Measurements from ENCODE around the gene DUS1L. TPM values are rescaled to one million over a fixed set of nuclear protein-coding genes. Genes with fewer than 3 reads are reported as not detected.

DUS1L gene
- polyA plus RNA-seq, 1 donor (not counting 4 experiments of a cell fraction or from before 2014, with no cell fraction given): 49.1 TPM

DNA sequence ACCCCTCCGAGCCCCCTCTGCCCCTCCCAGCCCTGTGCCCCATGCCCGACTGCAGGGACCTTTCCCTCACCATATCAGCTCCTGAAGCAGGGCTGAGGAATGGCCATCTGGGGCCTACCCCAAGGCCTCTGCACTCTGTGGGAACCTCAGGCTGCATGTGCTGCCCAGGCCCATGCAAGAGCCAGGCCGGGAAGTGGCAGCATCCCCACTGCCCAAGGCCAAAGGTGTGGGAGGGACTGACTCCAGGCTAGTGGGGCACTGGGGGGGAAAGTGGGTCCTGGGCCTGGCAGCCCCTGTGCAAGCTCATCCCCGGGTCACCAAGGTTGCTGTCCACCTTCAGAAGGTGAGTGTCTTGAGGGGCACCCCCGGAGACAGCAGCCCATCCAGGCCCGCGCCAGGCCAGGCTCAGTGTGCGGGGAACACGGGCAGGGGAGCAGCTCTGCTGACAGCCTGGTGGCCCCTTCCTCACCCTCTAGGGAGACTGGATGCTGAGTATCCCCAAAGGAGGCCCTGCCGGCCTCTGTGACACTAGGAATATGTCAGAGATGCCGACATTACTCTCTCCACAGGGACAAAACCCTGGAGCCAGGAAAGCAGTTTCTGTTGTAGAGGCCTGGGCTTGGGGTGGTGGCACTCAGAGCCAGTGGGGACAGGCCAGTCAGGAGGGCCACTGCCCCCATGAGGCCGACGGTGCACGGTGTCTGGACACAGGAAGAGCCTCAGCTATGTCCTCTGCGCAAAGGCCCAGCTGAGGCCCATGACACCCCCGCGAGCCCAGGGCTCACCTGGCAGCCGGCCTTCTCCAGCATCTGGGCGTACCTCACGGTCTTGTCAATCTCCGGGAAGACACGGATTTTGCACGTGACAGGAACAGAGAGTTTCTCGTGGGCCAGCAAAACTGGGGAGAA is 3.3 kb downstream of the DUS1L start:
- no peak for FAIRE-seq
- DNase-seq (ENCODE audit: low read depth, low spot score): no peak
- H4K20me1 ChIP-seq (ENCODE audit: control insufficient read depth, extremely low read depth, insufficient read depth, low read length): peaks cover 9% of the 10 kb centered on the region
- H3K27me3 ChIP-seq (ENCODE audit: control insufficient read depth, extremely low read depth, insufficient read depth, low read length): no peaks in the 10 kb centered on the region
- H3K27ac ChIP-seq (ENCODE audit: control insufficient read depth, insufficient read depth, low read length): no peak overlapping the region
- TF ChIP-seq CTCF (optimal IDR thresholded peaks at IDR 0.05 in 1 of 3, IDR thresholded peaks at IDR 0.05 in 1 of 3, conservative IDR thresholded peaks at IDR 0.05 in 1 of 3; ENCODE audit: extremely low read depth in 1 of 3, insufficient read depth in 2 of 3, low read length in 3 of 3): no peak
- no peak for TF ChIP-seq EZH2 (IDR thresholded peaks at IDR 0.05; ENCODE audit: low read length)
- no peak overlapping the region for H2AFZ ChIP-seq (ENCODE audit: control insufficient read depth, low read length)
- H3K9me1 ChIP-seq (ENCODE audit: control insufficient read depth, extremely low read depth, insufficient read depth, low read length): no peaks in the 10 kb centered on the region
- H3K9ac ChIP-seq (ENCODE audit: control insufficient read depth, extremely low read depth, insufficient read depth, low read length): no peak overlapping the region
- H3K4me3 ChIP-seq (ENCODE audit: control insufficient read depth in 2 of 3, extremely low read depth in 1 of 3, insufficient read depth in 2 of 3, low read depth in 1 of 3, low read length in 3 of 3): no peak overlapping the region
- H3K79me2 ChIP-seq (ENCODE audit: control insufficient read depth, insufficient read depth, low read length): peaks cover 20% of the 10 kb centered on the region
- H3K36me3 ChIP-seq (ENCODE audit: control insufficient read depth in 2 of 2, extremely low read depth in 1 of 2, insufficient read depth in 2 of 2, low read length in 2 of 2): peaks cover 20 to 30% of the 10 kb centered on the region in 2 experiments
- H3K9me3 ChIP-seq (ENCODE audit: control insufficient read depth, low read depth, low read length): no peaks in the 10 kb centered on the region
- no peak overlapping the region for H3K4me2 ChIP-seq (ENCODE audit: control insufficient read depth, extremely low read depth, insufficient read depth, low read depth, low read length)
- H3K4me1 ChIP-seq (ENCODE audit: control insufficient read depth, extremely low read depth, insufficient read depth, low read length): peaks cover 13% of the 10 kb centered on the region
- dilution Hi-C loops (cut with MboI; ENCODE audit: extremely low pct_ligation_motif_present, low sequenced_read_pairs): no loop called here

GRCh38 chr17:82061047-82061925 is 4.3 kb downstream of the DUS1L start:
- FAIRE-seq: no peak
- H3K4me2 ChIP-seq (ENCODE audit: control insufficient read depth, extremely low read depth, insufficient read depth, low read depth, low read length): no peak overlapping the region
- H3K9me3 ChIP-seq (ENCODE audit: control insufficient read depth, low read depth, low read length): no peaks in the 10 kb centered on the region
- H3K4me3 ChIP-seq (ENCODE audit: control insufficient read depth in 2 of 3, extremely low read depth in 1 of 3, insufficient read depth in 2 of 3, low read depth in 1 of 3, low read length in 3 of 3): no peak overlapping the region
- no peak for TF ChIP-seq EZH2 (IDR thresholded peaks at IDR 0.05; ENCODE audit: low read length)
- TF ChIP-seq CTCF (optimal IDR thresholded peaks at IDR 0.05 in 1 of 3, IDR thresholded peaks at IDR 0.05 in 1 of 3, conservative IDR thresholded peaks at IDR 0.05 in 1 of 3; ENCODE audit: extremely low read depth in 1 of 3, insufficient read depth in 2 of 3, low read length in 3 of 3): no peak
- H3K9ac ChIP-seq (ENCODE audit: control insufficient read depth, extremely low read depth, insufficient read depth, low read length): no peak overlapping the region
- DNase-seq (ENCODE audit: low read depth, low spot score): no peak
- peaks cover 20% of the 10 kb centered on the region for H3K79me2 ChIP-seq (ENCODE audit: control insufficient read depth, insufficient read depth, low read length)
- H4K20me1 ChIP-seq (ENCODE audit: control insufficient read depth, extremely low read depth, insufficient read depth, low read length): peaks cover 9% of the 10 kb centered on the region
- no peaks in the 10 kb centered on the region for H3K9me1 ChIP-seq (ENCODE audit: control insufficient read depth, extremely low read depth, insufficient read depth, low read length)
- no peak overlapping the region for H3K27ac ChIP-seq (ENCODE audit: control insufficient read depth, insufficient read depth, low read length)
- H3K36me3 ChIP-seq (ENCODE audit: control insufficient read depth in 2 of 2, extremely low read depth in 1 of 2, insufficient read depth in 2 of 2, low read length in 2 of 2): peaks cover 28 to 34% of the 10 kb centered on the region in 2 experiments
- peaks cover 12% of the 10 kb centered on the region for H3K4me1 ChIP-seq (ENCODE audit: control insufficient read depth, extremely low read depth, insufficient read depth, low read length)
- H2AFZ ChIP-seq (ENCODE audit: control insufficient read depth, low read length): no peak overlapping the region
- H3K27me3 ChIP-seq (ENCODE audit: control insufficient read depth, extremely low read depth, insufficient read depth, low read length): no peaks in the 10 kb centered on the region
- dilution Hi-C loops (cut with MboI; ENCODE audit: extremely low pct_ligation_motif_present, low sequenced_read_pairs): no loop called here

Data from keratinocyte (primary cell).